Epithelial cell of esophagus (primary cell): ENCODE data around the gene COL18A1.

ENCODE experiments used
- DNase-seq: peaks from one replicate; pipeline ENCODE4 v3.0.0; 2010; ENCODE audit warnings: low read depth
- H3K4me3 ChIP-seq: 2 replicates; pipeline ENCODE4 v1.5.1; 2011; ENCODE audit warnings: mild to moderate bottlenecking, low read length, control low read depth
- TF ChIP-seq, protein P1 (sequence below): IDR thresholded peaks from 2 replicates; pipeline ENCODE4 v1.5.1; 2011; ENCODE audit warnings: low read depth, mild to moderate bottlenecking, low read length, control low read depth, inconsistent platforms; ENCODE audit not compliant: insufficient read depth; ENCODE audit errors: missing control alignments

The COL18A1 gene

DNA sequence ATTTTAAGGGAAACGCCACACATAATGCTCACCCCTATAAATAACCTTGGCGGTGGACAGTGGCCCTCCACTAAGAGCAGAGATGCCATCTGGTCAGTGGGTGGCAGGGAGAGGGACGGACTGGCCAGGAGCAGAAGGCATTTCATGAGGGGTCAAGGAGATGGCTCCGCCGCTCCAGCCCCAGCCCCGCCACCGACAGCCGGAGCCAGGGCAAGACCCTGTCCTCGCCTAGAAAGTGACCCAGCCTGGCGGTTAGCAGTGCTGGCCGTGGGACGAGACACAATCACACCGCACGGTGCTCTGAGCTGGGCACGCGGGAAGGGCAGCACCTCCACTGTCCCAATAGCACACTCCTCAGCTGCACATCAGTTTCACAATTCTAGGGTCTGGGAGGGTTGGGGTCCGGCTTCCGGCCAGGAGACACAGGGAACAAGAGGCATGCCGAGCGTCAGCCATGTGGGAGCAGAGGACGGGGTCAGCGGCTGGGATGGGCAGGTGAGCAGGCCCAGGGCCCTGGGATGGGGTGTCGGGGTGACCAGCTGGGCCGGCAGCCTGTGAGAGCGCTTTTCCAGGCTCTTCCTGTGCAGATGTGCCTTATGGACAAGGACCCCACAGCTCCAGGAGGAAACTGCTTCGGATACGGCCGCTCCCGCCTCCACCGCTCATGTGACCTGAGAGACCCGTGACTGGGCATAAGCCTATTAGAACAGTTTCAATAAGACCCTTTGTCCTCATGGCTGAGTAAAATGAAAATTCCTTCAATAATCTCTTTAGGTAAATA lies 131.5 kb downstream of the COL18A1 start:
- DNase-seq: no peak
- TF ChIP-seq, protein P1, sequence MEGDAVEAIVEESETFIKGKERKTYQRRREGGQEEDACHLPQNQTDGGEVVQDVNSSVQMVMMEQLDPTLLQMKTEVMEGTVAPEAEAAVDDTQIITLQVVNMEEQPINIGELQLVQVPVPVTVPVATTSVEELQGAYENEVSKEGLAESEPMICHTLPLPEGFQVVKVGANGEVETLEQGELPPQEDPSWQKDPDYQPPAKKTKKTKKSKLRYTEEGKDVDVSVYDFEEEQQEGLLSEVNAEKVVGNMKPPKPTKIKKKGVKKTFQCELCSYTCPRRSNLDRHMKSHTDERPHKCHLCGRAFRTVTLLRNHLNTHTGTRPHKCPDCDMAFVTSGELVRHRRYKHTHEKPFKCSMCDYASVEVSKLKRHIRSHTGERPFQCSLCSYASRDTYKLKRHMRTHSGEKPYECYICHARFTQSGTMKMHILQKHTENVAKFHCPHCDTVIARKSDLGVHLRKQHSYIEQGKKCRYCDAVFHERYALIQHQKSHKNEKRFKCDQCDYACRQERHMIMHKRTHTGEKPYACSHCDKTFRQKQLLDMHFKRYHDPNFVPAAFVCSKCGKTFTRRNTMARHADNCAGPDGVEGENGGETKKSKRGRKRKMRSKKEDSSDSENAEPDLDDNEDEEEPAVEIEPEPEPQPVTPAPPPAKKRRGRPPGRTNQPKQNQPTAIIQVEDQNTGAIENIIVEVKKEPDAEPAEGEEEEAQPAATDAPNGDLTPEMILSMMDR: no peak
- H3K4me3 ChIP-seq: no peak overlapping the region

DNA sequence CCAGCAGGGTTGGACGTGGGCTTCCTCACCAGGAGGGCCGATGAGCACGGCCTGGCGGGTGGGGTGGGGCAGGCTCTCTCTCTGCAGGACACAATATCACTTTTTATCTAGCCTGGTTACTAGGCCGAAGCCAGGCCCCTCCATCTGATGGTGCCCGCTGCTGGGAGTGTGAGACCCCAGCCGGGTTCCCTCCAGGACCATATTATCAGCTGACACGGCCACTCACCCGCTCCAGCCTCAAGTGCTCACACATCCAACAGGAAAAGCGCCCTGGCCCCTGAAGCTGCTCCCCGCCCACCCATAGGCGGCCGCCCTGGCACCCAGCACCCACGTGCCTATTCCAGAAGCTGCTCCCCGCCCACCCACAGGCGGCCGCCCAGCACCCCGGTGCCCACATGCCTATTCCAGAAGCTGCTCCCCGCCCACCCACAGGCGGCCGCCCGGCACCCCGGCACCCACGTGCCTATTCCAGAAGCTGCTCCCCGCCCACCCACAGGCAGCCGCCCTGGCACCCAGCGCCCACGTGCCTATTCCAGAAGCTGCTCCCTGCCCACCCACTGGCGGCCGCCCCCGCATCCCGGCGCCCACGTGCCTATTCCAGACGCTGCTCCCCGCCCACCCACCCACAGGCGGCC lies 132.3 kb downstream of the COL18A1 start:
- DNase-seq: no peak
- TF ChIP-seq, protein P1: no peak
- no peak overlapping the region for H3K4me3 ChIP-seq

DNA sequence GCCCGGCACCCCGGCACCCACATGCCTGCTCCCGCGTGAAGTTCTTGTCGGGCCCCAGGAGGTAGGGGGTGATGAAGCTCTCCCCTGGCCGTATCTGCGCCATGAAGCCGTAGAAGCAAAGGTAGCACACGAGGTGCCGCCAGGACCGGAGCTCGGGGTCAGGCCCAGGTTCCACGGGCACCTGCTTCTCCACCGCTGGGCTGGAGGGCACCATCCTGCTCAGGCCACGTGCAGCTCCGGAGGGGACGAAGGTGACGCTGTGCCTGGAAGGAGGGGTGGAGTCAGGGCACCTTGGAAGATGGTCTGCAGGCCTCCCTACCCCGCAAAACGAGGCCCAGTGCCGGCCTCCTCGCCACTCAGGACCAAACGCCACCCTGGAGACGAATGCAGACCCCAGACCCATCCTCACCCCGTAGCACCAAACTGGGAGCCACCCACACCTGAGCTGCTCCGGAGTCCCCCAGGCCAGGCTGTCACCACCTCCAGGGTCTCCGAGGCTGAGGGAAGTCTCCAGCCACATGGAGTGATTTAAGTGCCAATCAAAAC lies 132.9 kb downstream of the COL18A1 start:
- DNase-seq: no peak
- H3K4me3 ChIP-seq: no peak overlapping the region

DNA sequence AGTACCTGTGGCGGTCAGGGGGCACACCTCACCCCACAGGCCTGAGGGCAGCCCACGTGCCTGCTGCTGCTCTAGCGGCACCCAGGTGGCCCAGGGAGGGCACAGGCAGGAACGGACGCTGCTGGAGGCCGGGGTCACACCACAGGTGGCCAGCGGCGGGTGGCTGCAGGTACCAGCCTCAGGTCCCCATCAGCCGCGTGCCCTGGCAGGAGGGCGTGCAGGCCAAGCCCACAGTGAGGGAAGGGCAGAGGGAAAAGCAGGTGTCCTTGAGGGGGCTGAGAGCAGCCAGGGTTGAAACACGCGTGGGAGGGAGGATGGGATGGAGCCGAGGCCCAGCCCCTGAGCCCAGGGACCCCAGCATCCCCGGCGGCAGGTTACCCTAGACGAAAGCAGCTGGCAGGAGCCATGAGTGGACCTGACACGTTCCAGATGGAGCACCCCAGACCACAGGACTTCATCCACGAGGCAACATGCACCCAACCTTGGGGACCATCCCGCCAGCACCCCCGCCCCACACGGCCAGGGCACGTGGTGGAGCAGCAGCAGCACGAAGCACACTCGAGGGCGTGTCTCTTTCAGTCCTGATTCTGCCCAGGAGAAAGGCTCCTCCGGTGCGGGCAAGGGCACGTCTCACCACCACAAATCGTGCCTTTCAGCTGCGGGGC lies 133.5 kb downstream of the COL18A1 start:
- no peak overlapping the region for H3K4me3 ChIP-seq
- DNase-seq: no peak
- TF ChIP-seq, protein P1: no peak

More for the DNA sequence above, 132.9 kb downstream of the COL18A1 start:
- TF ChIP-seq, protein P1: no peak

- TF ChIP-seq, protein P1: no peak
- H3K4me3 ChIP-seq: no peak overlapping the region
Measured at GRCh38 chr21:45539046-45539795, 134.3 kb downstream of the COL18A1 start.

DNA sequence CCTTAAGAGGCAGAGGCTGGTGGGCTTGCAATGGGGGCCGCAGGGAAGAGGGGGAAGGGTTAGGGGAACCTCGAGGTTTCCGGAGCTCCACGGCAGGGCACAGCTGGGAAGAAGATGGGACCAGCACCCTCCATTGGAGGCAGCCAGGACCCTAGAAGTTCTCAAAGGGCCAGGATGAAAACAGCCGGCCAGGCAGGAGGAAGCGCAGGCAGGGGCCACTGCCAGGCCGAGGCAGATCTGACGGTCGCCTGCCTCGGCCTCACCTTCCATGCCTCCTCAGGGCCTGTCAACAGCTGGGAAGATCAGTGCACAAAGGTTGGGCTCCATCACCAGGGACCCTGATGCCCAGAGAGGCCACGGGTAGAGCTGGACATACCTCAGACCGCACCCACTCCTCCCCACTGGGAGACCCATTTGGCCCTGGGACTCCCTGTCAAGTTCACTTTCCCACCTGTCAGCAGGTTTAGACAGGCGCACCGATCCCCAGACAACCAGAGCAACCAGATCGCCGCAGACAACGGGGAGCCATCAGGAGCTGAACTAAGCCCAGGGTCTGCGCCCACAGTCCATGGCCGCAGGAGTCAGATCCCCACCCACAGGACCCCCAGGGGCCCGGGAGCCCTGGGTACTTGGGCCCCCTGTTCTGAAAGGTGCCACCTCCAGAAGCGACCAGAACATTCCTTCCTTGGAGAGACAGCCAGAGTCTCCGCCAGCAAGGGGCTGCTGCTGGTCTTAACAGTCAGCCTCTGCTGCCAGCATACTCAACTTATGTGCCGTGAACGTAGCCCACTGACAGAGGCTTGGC lies 135.0 kb downstream of the COL18A1 start:
- no peak overlapping the region for H3K4me3 ChIP-seq
- no peak for DNase-seq
- TF ChIP-seq, protein P1: no peak

More at GRCh38 chr21:45539046-45539795, 134.3 kb downstream of the COL18A1 start:
- no peak for DNase-seq
